ENCODE measurements around the gene GPR17. TPM values are rescaled to one million over a fixed set of nuclear protein-coding genes. Genes with fewer than 3 reads are reported as not detected.

Gene GPR17
- total RNA-seq, 4 donors from 2014 or later = not detected

- no peaks in the 10 kb centered on the region for H3K27me3 ChIP-seq
Observed at GRCh38 chr2:127598711-127599110, 47.2 kb upstream of the GPR17 start.

GRCh38 chr2:127599211-127599610, 46.7 kb upstream of the GPR17 start:
- no peaks in the 10 kb centered on the region for H3K9me3 ChIP-seq
- no peaks in the 10 kb centered on the region for H3K36me3 ChIP-seq
- intact Hi-C loops (cut with DNase I) = no loop called here
- DNase-seq = no peak
- H3K4me1 ChIP-seq = no peaks in the 10 kb centered on the region
- TF ChIP-seq CTCF (IDR thresholded peaks at IDR 0.05) (no peak), POLR2A (IDR thresholded peaks at IDR 0.05) (no peak)
- no peak overlapping the region for H3K27ac ChIP-seq
- H3K4me3 ChIP-seq (replicated peaks in 1 of 3) = no peak overlapping the region
- no peaks in the 10 kb centered on the region for H3K27me3 ChIP-seq
- 65 to 83% methylated on average over 3 of the region's 3 CpGs for WGBS, 2 donors

More at GRCh38 chr2:127598711-127599110, 47.2 kb upstream of the GPR17 start:
- TF ChIP-seq POLR2A (IDR thresholded peaks at IDR 0.05) = no peak
- no peak for TF ChIP-seq CTCF (IDR thresholded peaks at IDR 0.05)
- no peak for DNase-seq
- H3K4me1 ChIP-seq = no peaks in the 10 kb centered on the region
- H3K27ac ChIP-seq = no peak overlapping the region
- WGBS, 2 donors = 95 to 97% methylated on average over 3 of the region's 3 CpGs
- no peaks in the 10 kb centered on the region for H3K9me3 ChIP-seq
- intact Hi-C loops (cut with DNase I) = no loop called here
- H3K4me3 ChIP-seq (replicated peaks in 1 of 3) = no peak overlapping the region
- H3K36me3 ChIP-seq = no peaks in the 10 kb centered on the region

GRCh38 chr2:127604986-127605385, 41.0 kb upstream of the GPR17 start:
- Histone ChIP-seq H3K9me3 (no peaks in the 10 kb centered on the region), H3K4me1 (no peaks in the 10 kb centered on the region), H3K27me3 (no peaks in the 10 kb centered on the region), H3K36me3 (no peaks in the 10 kb centered on the region), H3K4me3 (replicated peaks in 1 of 3) (no peak overlapping the region), H3K27ac (no peak overlapping the region)
- 83 to 92% methylated on average over 8 of the region's 8 CpGs for WGBS, 2 donors
- TF ChIP-seq CTCF (IDR thresholded peaks at IDR 0.05) (no peak), POLR2A (IDR thresholded peaks at IDR 0.05) (no peak)
- intact Hi-C loops (cut with DNase I) = no loop called here
- DNase-seq = no peak

GRCh38 chr2:127605691-127606263, 40.2 kb upstream of the GPR17 start:
- Histone ChIP-seq H3K4me3 (replicated peaks in 1 of 3) (no peak overlapping the region), H3K9me3 (no peaks in the 10 kb centered on the region), H3K4me1 (no peaks in the 10 kb centered on the region), H3K27me3 (no peaks in the 10 kb centered on the region), H3K36me3 (no peaks in the 10 kb centered on the region), H3K27ac (no peak overlapping the region)
- WGBS, 2 donors = 66 to 81% methylated on average over 7 of the region's 7 CpGs
- TF ChIP-seq CTCF (IDR thresholded peaks at IDR 0.05) (no peak), POLR2A (IDR thresholded peaks at IDR 0.05) (no peak)
- no peak for DNase-seq
- intact Hi-C loops (cut with DNase I) = no loop called here

GRCh38 chr2:127606625-127607398, 39.1 kb upstream of the GPR17 start:
- WGBS, 2 donors = 90 to 93% methylated on average over 16 to 17 of the region's 17 CpGs
- Histone ChIP-seq H3K36me3 (no peaks in the 10 kb centered on the region), H3K4me1 (no peaks in the 10 kb centered on the region), H3K27me3 (no peaks in the 10 kb centered on the region), H3K9me3 (no peaks in the 10 kb centered on the region), H3K27ac (no peak overlapping the region), H3K4me3 (replicated peaks in 1 of 3) (no peak overlapping the region)
- DNase-seq = no peak
- TF ChIP-seq CTCF (IDR thresholded peaks at IDR 0.05) (no peak), POLR2A (IDR thresholded peaks at IDR 0.05) (no peak)
- intact Hi-C loops (cut with DNase I) = no loop called here

Measured in thyroid gland (tissue), 4 donors.